Smooth muscle cell (in vitro differentiated cells): Measurements from ENCODE around the gene ADCY10. TPM values are rescaled to one million over a fixed set of nuclear protein-coding genes. Genes with fewer than 3 reads are reported as not detected.

Experiments used
- DNase-seq: peaks from one replicate; lab custom pipeline; 2025; ENCODE audit not compliant: unreplicated experiment; lab: John Stamatoyannopoulos, UW
- H2AFZ ChIP-seq: fragments of 200-600 bp; sonication (generic); 2 replicates; pipeline ENCODE4 v1.6.0; 2016; ENCODE audit warnings: antibody characterized with exemption, low read depth, mild to moderate bottlenecking
- H3F3A ChIP-seq: fragments of 200-600 bp; sonication (generic); 2 replicates; pipeline ENCODE4 v1.6.0; 2017; ENCODE audit warnings: antibody characterized with exemption, low read depth
- H3K27ac ChIP-seq: fragments of 200-600 bp; sonication (generic); 2 replicates; pipeline ENCODE4 v1.5.1; 2016; ENCODE audit warnings: low read depth, mild to moderate bottlenecking
- H3K27me3 ChIP-seq: fragments of 200-600 bp; sonication (generic); 2 replicates; pipeline ENCODE4 v1.6.1; 2016; ENCODE audit warnings: low read depth, mild to moderate bottlenecking
- H3K36me3 ChIP-seq: fragments of 200-600 bp; sonication (generic); 2 replicates; pipeline ENCODE4 v1.5.1; 2016; ENCODE audit warnings: low read depth
- H3K4me1 ChIP-seq: fragments of 200-600 bp; sonication (generic); 2 replicates; pipeline ENCODE4 v1.5.1; 2016; ENCODE audit warnings: low read depth
- H3K4me2 ChIP-seq: fragments of 200-600 bp; sonication (generic); 2 replicates; pipeline ENCODE4 v1.6.0; 2016; ENCODE audit warnings: mild to moderate bottlenecking
- H3K4me3 ChIP-seq: fragments of 200-600 bp; sonication (generic); 2 replicates; pipeline ENCODE4 v1.5.1; 2016; ENCODE audit warnings: mild to moderate bottlenecking
- H3K79me2 ChIP-seq: fragments of 200-600 bp; sonication (generic); 2 replicates; pipeline ENCODE4 v1.6.0; 2016; ENCODE audit warnings: low read depth, mild to moderate bottlenecking
- H3K9ac ChIP-seq: fragments of 200-600 bp; sonication (generic); 2 replicates; pipeline ENCODE4 v1.6.0; 2016; ENCODE audit warnings: low read depth
- H3K9me3 ChIP-seq: fragments of 200-600 bp; sonication (generic); replicated peaks from 2 replicates; pipeline ENCODE4 v1.5.1; 2016; ENCODE audit warnings: low read depth
- H4K20me1 ChIP-seq: fragments of 200-600 bp; sonication (generic); 2 replicates; pipeline ENCODE4 v1.6.0; 2016; ENCODE audit warnings: low read depth
- CTCF ChIP-seq: fragments of 200-600 bp; sonication (generic); IDR thresholded peaks from 2 replicates; pipeline ENCODE4 v1.5.1; 2017; ENCODE audit warnings: borderline replicate concordance, mild to moderate bottlenecking, antibody characterized with exemption; ENCODE audit not compliant: insufficient read depth, poor library complexity, severe bottlenecking
- WGBS: methylation state at CpG from one replicate; pipeline ENCODE4 v1.1.7; 2016; ENCODE audit warnings: low lambda C conversion rate; 5-methylcytosine and 5-hydroxymethylcytosine counted together
- polyA plus RNA-seq: library from polyadenylated mRNA; unstranded; fragments of >200 nt; fragmentation: Nextera tagmentation; extraction: Ambion mirVana; gene quantifications from 2 replicates; pipeline ENCODE4 v1.2.1, GENCODE V29; 2016
- total RNA-seq: library from RNA; depleted of rRNA; stranded (reverse); fragments of >200 nt; gene quantifications from 2 replicates; pipeline ENCODE4 v1.2.3, GENCODE V29; 2014

The ADCY10 gene
- total and polyA plus RNA-seq, 2 experiments from 2014 or later = not detected

- TF ChIP-seq CTCF = no peak
- no peak for DNase-seq
- Histone ChIP-seq H3K27me3 (no peaks in the 10 kb centered on the region), H3K4me1 (peaks cover under 1% of the 10 kb centered on the region), H3K4me2 (no peak overlapping the region), H3K27ac (no peak overlapping the region), H3K79me2 (no peaks in the 10 kb centered on the region), H3F3A (no peaks in the 10 kb centered on the region), H3K4me3 (no peak overlapping the region), H3K9me3 (no peaks in the 10 kb centered on the region), H2AFZ (no peak overlapping the region), H3K9ac (no peak overlapping the region), H4K20me1 (peaks cover 3% of the 10 kb centered on the region), H3K36me3 (peaks cover 5% of the 10 kb centered on the region)
- WGBS = 88% methylated on average over 6 of the region's 6 CpGs
These were observed 3.0 kb upstream of the ADCY10 start for GRCh38 chr1:167916766-167917511.

DNA sequence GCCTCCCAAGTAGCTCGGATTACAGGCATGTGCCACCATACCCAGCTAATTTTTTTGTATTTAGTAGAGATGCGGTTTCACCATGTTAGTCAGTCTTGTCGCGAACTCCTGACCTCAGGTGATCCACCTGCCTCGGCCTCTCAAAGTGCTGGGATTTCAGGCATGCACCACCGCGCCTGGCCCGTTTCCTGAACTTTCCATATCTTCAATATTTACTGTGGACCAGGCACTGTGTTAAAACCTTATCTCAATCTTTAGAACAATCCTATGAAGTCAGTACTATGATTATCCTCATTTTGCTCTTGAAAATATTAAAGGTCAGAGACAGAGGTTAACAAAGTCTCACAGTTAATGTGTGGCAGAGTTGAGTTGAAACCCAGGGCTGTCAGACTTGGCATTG, 1.6 kb upstream of the ADCY10 start:
- Histone ChIP-seq H3K4me2 (no peak overlapping the region), H4K20me1 (no peaks in the 10 kb centered on the region), H3K9me3 (no peaks in the 10 kb centered on the region), H2AFZ (no peak overlapping the region), H3K36me3 (peaks cover 5% of the 10 kb centered on the region), H3F3A (no peaks in the 10 kb centered on the region), H3K79me2 (no peaks in the 10 kb centered on the region), H3K4me1 (no peaks in the 10 kb centered on the region), H3K27me3 (no peaks in the 10 kb centered on the region), H3K4me3 (no peak overlapping the region), H3K27ac (no peak overlapping the region), H3K9ac (no peak overlapping the region)
- 98% methylated on average over 8 of the region's 8 CpGs for WGBS
- no peak for TF ChIP-seq CTCF
- no peak for DNase-seq

DNA sequence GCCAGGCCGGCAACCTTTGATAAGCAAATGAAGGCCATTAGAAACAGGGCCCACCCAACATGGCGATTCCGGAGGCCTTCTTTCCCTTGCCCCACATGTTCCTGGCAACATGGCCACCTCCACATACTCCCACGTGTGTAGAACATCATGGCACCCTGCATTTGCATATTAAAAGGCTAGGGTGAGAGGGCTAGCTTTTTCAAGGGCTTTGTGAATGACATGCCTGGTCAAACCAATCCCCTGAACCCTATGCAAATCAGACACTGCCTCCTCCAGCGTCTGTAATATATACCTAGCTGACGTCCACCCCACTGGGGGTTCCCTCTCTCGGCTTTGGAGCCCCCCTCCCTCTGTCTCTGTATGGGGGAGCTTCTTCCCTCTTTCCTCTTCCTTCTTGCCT, 1.6 kb downstream of the ADCY10 start:
- Histone ChIP-seq H3K27me3 (no peaks in the 10 kb centered on the region), H3K27ac (no peak overlapping the region), H2AFZ (no peak overlapping the region), H3K4me2 (no peak overlapping the region), H3K9me3 (no peaks in the 10 kb centered on the region), H3F3A (no peaks in the 10 kb centered on the region), H3K36me3 (no peaks in the 10 kb centered on the region), H3K4me1 (no peaks in the 10 kb centered on the region), H3K9ac (no peak overlapping the region), H4K20me1 (no peaks in the 10 kb centered on the region), H3K79me2 (no peaks in the 10 kb centered on the region), H3K4me3 (no peak overlapping the region)
- no peak for DNase-seq
- no peak for TF ChIP-seq CTCF
- 80% methylated on average over 7 of the region's 7 CpGs for WGBS

DNA sequence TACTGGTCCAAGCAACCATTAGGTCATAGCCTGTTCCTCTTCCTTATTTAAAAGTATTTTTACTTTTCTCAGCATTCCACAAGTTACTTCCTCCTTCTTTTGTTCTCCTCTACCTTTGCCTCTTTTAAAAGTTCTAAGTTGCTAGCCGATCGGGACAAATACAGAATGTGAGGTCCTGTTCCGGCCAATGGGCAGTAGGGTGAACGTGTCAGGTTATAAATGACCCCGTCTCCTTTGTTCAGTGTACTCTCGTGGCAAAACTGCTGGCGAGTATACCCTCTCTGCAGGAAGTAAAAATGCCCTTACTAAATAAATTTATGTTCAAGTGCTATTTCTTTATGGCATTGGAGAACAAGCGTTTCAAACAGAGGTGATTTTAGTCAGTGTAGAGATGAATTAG, 2.5 kb downstream of the ADCY10 start:
- Histone ChIP-seq H3K27ac (no peak overlapping the region), H3K4me1 (no peaks in the 10 kb centered on the region), H3K36me3 (no peaks in the 10 kb centered on the region), H3K4me2 (no peak overlapping the region), H3K4me3 (no peak overlapping the region), H3K79me2 (no peaks in the 10 kb centered on the region), H3K9me3 (no peaks in the 10 kb centered on the region), H3K9ac (no peak overlapping the region), H4K20me1 (no peaks in the 10 kb centered on the region), H2AFZ (no peak overlapping the region), H3K27me3 (no peaks in the 10 kb centered on the region), H3F3A (no peaks in the 10 kb centered on the region)
- 89% methylated on average over 8 of the region's 8 CpGs for WGBS
- no peak for TF ChIP-seq CTCF
- no peak for DNase-seq
